Inflammatory macrophage treated with lipopolysaccharide for 1 hour (primary cell): ENCODE data around the gene SPHK2.
A peak's percentile ranks its signal among the peaks of the same experiment; 100 is the strongest.
"Not testable (repeated sequence)": the region's sequence is repeated elsewhere in the genome, so short reads cannot be mapped to it uniquely, and the experiment has no call there.

ENCODE experiments used
- DNase-seq, 2 donors: peaks; one replicate each; pipeline ENCODE4 v3.0.0-alpha.2; 2020 to 2022

SPHK2 gene

DNA sequence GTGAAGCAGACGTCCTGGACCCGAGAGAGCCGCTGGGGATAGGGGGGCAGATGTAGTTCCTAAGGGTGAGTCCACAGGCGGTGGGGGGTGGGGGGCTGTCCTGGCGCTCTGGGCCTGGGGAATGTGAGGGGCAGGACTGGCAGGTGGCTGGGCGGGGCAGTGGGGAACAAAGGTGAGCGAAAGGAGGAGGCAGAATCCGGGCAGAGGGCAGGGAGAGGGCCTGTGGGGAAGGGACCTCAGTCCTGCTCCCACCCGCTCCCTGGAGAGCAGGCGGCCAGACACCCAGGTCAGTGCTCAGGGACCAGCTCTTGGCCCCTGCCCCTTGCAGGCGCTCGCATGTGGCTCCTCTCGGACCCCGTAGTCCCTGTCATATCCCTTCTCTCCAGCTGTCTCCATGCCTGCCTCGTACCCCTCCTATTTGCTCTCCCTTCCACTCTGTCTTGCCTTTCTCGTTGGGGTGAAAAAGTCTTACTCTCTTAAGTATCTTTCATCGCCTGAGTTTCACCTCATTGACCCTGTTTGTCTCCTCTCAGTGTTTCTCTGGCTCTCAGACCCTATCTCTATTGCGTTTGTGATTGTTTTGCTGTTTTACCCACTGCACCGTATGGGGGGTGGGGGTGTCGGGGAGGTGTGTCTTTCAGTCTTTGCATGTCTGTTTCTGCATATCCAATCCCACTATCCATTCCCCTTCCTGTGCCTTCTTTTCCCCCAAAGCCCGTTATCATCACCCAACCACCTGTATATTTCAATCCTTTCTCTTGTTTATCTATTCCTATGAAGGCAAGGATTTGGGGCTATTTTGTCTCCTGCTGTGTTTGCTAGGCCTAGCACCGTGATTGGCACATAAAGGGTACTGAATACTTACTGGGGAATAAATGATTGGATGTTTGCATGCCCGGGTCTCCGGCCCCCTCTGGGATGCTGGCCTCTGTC lies 5.8 kb downstream of the SPHK2 start:
- no peak for DNase-seq

DNA sequence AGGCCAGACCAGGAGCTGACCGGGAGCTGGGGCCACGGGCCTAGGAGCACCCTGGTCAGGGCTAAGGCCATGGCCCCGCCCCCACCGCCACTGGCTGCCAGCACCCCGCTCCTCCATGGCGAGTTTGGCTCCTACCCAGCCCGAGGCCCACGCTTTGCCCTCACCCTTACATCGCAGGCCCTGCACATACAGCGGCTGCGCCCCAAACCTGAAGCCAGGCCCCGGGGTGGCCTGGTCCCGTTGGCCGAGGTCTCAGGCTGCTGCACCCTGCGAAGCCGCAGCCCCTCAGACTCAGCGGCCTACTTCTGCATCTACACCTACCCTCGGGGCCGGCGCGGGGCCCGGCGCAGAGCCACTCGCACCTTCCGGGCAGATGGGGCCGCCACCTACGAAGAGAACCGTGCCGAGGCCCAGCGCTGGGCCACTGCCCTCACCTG lies 6.6 kb downstream of the SPHK2 start:
- DNase-seq = no peak

DNA sequence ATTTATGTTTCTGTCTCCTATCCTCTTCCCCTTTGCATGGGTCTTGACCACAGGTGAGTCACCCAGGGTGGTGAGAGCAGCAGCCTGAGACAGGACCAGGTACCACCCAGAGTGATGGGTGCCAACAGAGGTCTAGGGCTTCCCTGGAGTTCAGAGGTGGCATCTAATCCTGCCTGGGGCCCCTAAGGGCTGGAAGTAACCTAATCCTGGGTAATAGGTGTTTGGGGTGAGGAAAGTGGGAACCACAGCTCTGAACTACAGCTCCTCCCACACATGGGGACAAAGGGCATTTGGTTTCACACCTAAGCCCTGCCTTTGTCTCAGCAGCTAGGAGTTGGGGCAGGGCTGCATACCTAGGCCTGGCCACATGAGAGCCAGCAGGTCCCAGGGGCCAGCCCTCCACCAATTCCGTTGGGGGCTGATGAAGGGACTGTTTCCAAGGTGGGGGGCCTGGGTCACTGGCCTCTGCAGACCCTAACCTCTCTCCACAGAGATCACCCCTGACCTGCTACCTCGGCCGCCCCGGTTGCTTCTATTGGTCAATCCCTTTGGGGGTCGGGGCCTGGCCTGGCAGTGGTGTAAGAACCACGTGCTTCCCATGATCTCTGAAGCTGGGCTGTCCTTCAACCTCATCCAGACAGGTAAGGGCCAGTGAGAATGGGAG lies 8.0 kb downstream of the SPHK2 start:
- no peak for DNase-seq

DNA sequence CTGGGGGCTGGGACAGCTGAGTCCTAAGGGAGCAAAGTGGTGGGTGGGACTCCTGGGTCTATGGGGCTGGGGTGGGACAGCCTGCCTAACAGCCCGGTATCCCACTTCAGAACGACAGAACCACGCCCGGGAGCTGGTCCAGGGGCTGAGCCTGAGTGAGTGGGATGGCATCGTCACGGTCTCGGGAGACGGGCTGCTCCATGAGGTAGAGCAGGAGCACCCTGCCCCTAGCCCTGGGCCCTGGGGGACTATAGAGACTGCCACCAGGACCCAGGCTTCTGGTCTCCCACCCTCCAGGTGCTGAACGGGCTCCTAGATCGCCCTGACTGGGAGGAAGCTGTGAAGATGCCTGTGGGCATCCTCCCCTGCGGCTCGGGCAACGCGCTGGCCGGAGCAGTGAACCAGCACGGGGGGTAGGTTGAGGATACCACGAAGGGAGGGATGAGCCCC lies 8.6 kb downstream of the SPHK2 start:
- no peak for DNase-seq

DNA sequence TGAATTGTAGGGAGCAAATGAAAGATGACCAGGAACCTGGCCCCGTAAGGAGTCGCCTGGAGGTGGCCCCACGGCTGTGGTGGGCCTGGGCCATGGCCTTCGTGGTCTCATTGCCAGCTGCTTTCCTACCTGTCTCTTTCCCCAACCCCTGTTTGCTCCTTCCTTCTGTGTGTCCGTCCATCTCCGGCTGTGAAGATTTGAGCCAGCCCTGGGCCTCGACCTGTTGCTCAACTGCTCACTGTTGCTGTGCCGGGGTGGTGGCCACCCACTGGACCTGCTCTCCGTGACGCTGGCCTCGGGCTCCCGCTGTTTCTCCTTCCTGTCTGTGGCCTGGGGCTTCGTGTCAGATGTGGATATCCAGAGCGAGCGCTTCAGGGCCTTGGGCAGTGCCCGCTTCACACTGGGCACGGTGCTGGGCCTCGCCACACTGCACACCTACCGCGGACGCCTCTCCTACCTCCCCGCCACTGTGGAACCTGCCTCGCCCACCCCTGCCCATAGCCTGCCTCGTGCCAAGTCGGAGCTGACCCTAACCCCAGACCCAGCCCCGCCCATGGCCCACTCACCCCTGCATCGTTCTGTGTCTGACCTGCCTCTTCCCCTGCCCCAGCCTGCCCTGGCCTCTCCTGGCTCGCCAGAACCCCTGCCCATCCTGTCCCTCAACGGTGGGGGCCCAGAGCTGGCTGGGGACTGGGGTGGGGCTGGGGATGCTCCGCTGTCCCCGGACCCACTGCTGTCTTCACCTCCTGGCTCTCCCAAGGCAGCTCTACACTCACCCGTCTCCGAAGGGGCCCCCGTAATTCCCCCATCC lies 9.4 kb downstream of the SPHK2 start:
- DNase-seq = no peak

DNA sequence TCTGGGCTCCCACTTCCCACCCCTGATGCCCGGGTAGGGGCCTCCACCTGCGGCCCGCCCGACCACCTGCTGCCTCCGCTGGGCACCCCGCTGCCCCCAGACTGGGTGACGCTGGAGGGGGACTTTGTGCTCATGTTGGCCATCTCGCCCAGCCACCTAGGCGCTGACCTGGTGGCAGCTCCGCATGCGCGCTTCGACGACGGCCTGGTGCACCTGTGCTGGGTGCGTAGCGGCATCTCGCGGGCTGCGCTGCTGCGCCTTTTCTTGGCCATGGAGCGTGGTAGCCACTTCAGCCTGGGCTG lies 9.9 kb downstream of the SPHK2 start:
- no peak for DNase-seq

DNA sequence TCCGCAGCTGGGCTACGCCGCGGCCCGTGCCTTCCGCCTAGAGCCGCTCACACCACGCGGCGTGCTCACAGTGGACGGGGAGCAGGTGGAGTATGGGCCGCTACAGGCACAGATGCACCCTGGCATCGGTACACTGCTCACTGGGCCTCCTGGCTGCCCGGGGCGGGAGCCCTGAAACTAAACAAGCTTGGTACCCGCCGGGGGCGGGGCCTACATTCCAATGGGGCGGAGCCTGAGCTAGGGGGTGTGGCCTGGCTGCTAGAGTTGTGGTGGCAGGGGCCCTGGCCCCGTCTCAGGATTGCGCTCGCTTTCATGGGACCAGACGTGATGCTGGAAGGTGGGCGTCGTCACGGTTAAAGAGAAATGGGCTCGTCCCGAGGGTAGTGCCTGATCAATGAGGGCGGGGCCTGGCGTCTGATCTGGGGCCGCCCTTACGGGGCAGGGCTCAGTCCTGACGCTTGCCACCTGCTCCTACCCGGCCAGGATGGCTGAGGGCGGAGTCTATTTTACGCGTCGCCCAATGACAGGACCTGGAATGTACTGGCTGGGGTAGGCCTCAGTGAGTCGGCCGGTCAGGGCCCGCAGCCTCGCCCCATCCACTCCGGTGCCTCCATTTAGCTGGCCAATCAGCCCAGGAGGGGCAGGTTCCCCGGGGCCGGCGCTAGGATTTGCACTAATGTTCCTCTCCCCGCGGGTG lies 10.4 kb downstream of the SPHK2 start:
- no peak for DNase-seq

DNA sequence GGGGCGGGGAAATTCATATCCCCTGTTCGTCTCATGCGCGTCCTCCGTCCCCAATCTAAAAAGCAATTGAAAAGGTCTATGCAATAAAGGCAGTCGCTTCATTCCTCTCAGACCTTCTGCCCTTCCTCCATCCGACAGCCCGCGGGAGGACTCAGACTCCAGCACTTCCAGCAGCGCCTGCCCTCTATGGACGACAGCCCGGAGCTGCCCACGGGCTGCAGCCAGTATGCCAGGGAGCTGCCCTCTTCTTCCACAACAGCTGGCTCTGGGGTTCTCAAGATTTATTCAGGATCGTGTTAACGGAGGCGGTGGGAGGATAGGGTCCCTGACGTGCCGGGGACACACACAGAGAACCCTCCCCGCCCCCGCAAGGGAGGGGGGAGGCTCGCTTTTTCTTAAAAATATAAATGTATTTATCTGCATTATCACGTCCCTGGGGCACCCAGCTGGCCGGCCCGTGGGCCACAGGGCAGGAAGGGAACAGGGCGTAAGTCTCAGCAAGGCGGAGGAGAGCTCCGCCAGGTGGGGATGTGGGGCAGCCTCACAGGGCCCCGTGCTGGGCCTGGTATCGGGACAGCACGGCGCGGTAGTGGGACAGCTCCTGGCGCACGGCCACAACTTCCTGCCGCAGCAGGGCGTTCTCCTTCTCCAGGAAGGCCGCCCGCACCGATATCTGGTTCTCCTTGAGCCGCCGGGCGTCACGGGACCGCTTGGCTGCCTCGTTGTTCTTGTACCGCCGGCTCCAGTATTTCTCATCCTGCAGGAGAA lies 11.2 kb downstream of the SPHK2 start:
- DNase-seq = no peak

DNA sequence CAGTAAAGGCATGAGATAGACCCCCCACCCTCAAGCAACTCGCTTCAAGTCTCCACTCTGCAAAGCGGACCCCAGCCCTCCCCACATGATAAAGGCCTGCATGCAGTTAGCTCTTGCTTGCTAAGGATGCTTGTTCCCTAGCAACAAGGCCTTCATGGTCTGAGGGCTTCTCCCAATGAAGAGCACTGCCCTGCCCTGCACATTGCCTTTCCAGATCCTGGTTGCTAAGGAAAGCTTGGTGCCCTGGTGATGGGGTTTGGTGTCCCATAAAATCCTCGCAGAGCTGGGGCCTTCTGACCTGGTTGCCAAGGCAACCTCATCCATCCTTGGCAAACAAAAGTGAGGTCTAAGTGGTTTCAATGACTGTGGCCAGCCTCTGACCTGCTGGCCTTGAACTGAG lies 11.9 kb downstream of the SPHK2 start:
- no peak for DNase-seq

DNA sequence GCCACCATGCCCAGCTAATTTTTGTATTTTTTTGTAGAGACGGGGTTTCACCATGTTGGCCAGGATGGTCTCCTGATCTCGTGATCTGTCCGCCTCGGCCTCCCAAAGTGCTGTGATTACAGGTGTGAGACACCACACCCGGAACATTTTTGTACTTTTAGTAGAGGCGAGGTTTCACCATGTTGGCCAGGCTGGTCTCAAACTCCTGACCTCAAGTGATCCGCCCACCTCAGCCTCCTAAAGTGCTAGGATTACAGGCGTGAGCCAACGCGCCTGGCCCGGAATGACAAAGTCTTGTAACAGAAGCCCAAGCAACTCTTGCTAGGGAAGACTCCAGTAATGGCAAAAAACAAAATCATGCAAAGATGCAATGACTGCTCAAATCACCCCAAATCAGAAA lies 13.0 kb downstream of the SPHK2 start:
- not testable (repeated sequence) for DNase-seq

DNA sequence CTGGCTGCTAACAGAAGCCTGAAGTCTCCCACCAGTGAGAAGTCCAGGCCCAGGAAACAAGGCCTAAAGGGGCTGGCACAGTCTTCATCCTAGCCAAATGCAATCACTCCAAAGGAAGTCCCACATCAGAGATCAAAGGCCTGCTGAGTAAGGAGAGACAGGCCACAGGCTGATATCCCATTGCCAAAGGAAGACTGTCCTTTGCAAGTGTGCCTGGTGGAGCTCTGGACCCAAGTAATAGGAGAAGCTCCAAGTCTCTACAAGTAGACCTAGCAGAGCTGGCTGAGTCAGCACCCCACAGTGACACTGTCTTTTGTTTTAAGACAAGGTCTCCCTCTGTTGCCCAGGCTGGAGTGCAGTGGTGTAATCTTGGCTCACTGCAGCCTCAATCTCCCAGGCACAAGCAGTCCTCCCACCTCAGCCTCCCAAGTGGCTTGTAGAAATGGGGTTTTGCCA lies 13.4 kb downstream of the SPHK2 start:
- DNase-seq = no peak

DNA sequence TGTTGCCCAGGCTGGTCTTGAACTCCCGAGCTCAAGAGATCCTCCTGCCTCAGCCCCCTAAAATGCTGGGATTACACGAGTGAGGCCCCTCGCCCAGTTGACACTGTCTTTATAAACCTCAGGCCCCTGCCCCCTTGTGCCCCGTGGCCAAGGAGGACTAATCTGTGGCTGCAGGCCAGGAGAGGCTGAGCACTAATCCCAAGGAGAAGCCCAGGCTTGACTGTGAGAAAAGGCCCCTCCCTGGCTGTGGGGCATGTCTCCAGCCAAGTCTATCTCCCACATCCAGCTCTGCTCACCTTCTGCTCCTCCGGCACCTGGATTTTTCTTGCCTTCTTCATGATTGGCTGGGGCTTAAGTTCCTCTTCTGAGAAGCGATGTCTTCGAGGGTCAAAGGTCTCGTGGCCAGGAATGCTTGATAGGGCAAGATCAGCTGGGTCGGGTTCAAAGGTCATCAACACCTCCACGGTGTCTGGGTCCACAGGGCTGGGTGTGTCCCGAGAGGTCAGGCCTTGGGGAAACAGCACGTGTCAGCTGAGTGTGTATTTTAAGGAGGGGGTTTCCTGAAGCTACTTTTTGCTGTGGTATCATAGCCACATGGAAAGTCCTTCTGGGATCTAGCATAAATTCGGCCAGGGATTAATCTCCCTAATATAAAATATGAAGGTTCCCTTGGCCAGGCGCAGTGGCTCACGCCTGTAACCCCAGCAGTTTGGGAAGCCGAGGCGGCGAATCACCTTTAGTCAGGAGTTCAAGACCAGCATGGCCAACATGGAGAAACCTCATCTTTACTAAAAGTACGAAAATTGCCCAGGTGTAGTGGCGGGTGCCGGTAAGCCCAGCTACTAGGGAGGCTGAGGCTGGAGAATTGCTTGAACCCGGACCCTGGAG lies 14.1 kb downstream of the SPHK2 start:
- no peak for DNase-seq

DNA sequence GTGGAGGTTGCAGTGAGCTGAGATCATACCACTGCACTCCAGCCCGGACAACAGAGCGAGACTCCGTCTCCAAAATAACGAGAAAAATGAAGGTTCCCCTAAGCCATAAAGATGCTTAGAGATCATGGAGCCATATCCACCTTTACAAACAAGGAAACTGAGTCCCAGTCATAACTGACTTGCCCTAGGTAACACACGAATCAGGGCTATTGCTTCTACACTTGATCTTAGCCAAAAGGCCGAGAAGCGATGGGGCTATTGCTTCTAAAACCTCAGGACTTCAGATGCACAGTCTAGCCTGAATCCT lies 14.7 kb downstream of the SPHK2 start:
- no peak for DNase-seq

DNA sequence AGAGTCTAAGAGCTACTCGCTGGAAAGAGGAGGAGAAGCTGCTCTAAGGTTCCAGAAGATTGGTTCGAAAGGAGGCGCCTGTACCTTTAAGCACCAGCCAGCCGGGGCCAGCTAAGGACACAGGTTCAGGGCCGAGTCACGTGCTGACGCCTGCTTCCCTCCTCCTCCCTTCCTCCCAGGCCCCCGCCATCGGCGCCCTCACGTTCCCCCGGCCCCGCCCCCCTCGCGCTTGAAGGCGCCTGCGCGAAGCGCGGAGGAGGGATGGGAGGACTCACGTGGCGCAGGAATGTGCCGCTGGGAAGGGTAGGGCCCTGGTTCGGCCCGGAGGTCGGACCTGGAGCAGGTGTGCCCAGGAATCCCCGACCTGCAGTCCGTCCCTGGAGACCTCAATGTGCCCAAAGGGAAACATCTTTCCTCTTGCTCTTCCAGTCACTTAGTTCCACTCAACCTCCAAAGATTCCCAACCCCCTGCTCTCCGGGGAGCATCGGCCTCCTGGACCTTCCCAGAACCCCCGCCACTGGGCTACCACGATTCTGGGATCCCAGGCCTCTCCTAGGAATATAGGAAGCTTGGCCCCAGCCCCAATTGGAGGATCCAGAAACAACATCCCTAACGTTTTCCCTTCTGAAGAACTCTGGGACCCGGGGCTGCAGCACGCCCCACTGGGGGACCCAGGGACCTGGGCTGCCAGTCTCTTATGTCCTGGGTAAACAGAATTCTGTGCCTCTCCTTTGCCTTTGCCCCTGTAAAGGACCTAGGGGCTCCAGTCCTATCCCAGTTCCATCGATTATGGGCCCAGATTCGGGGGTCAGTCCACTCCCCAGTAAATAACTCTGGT lies 15.3 kb downstream of the SPHK2 start:
- DNase-seq = peak; percentile 62 to 78

DNA sequence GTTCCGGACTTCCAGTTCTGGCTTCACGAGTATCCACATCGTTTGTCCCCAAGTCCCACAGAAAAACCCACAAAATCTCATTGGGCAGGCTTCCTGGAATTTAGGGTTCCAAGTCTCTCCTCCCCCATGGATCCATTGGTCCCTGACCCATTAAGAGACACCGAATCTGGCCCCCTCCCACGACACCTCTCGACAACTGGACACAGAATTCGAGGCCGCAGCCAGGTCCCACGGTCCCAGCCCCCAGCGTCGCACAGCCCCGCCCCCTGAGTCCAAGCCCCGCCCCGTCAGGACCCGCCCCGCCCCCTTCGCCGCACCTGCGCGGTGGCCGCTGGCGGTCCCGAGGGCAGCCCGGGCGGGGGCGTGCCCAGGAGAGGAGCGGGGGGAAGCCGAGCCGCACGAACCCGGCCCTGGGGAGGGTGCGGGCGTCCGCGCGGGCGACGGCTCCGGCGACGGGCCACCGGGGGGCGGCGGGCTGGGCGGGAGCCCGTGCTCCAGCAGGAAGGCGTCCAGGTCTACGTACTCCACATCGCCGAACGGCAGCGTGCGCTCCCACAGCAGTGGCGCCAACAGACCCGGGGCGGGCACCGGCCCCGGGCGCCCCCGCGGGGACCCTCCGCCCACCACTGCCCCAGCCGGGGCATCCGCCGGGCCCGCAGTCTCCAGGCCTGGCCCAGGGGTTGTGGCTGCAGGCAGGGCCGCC lies 16.1 kb downstream of the SPHK2 start:
- DNase-seq = peak; percentile 48 to 63

DNA sequence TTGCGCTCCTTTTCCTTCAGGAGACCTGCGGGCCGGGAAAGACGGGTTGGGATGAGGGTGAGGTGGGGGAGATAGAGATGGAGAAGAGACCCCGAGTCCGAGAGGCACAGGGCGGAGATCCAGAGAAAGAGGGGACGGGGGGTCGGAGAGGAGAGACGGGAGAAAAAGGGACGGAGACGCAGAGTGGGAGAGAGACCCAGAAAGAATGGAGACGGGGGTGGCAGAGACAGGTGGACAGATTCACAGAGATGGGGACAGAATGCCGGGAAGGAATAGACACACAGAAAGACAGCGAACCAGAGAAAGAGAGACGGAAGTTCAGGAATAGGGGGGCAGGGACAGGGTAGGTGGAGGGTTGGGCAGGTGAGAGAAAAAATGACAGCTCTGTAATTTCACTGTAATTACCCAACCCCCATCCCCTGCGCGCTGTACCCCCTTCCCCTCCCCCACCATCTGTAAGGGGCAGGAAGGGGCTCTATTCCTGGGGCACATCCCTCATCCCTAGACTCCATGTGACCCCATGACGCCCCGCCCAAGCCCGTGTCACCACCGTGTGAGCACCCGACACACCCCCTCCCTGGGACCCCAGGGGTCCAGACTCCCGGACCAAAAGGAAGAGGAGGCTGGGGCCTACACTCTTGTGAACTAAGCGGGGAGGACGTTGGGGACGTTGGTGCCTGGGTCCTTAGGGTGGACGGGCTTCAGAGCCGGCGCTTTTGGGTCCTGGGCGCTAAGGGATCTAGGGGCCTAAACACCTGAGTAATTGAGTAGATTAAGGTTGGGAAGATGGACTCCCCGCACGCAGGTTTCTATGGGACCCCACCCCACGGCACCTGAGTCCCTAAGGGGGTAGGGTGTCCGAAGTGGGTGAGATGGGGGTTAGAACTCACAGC lies 16.9 kb downstream of the SPHK2 start:
- DNase-seq = peak in 1 of 2 donors; percentile 19

DNA sequence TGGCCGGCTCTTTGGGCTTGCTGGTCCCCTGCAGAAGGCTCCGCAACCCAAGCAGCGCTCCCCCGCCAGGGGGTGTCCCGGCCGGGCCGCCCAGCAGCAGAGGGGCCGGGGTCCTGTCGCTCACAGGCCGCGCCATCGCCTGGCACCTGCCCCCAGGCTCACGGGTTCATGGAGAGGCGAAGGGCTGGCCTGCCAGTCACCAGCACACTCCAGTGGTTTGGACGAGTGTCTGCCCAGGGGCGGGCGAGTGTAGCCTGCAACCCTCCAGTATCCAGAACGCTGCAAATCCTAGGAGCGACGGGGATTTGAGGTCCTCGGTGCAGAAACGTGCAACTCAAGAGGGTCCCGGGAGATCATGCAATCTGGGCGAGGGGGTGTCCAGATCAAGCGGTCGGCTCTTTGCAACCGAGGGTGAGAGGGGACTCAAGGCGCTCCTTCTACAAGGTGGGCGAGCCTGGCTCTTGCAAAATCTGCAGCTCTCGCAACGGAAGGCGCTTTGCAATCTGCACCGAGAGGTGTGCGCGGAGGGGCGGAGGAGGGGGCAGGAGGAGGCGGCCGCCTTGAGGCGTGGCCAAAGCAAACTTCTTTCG lies 17.6 kb downstream of the SPHK2 start, which contains the start of gene DBP:
TSS of gene DBP (minus strand) at position 521 of the 590 bp plus-strand sequence. CDS start at position 136, 385 bp downstream.
- peak; percentile 32 to 58 for DNase-seq

DNA sequence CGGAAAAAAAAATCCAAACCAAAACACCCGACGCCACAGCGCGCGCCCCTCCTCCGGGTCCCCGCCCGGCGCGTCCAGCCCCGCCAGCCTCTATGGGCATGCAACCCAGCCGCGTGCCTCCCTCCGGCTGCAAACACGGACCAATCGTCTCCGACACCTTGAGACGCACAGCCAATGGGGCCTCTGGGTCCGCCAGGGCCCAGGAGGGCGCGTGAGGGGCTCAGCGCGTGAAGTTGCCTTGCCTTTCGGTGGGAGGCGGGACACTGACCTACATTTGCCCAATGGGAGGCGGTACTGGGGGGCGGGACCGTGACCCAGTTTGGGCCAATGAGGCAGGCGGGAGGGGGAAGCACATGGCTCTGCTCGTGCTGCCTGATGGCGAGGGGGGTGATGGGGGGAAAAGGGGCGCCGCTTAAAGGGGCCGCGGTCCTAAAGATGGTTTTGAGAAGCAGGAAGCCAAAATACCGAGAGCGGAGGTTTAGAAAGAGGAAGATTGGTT lies 18.2 kb downstream of the SPHK2 start:
- DNase-seq = peak; percentile 97
